Nephron progenitor cell (in vitro differentiated cells): ENCODE measurements around the gene RBMS3.
A peak's percentile ranks its signal among the peaks of the same experiment; 100 is the strongest.
"Not testable (repeated sequence)": the region's sequence is repeated elsewhere in the genome, so short reads cannot be mapped to it uniquely, and the experiment has no call there.

Experiments used
- DNase-seq: peaks from one replicate; pipeline ENCODE4 v3.0.0; 2021
- H3K27ac Mint-ChIP-seq: 2 replicates; pipeline ENCODE4 v1.8.0; 2021; ENCODE audit warnings: mild to moderate bottlenecking, moderate library complexity, mixed read lengths
- H3K27me3 Mint-ChIP-seq: 2 replicates; pipeline ENCODE4 v1.8.0; 2021; ENCODE audit warnings: mild to moderate bottlenecking, low read depth, mixed read lengths; ENCODE audit not compliant: poor library complexity
- H3K36me3 Mint-ChIP-seq: 2 replicates; pipeline ENCODE4 v1.8.0; 2021; ENCODE audit warnings: low read depth, mixed read lengths
- H3K4me1 Mint-ChIP-seq: 2 replicates; pipeline ENCODE4 v1.8.0; 2021; ENCODE audit warnings: mixed read lengths
- H3K4me3 Mint-ChIP-seq: 2 replicates; pipeline ENCODE4 v1.8.0; 2021; ENCODE audit warnings: mild to moderate bottlenecking, moderate library complexity, mixed read lengths
- H3K9me3 Mint-ChIP-seq: 2 replicates; pipeline ENCODE4 v1.8.0; 2021; ENCODE audit warnings: mild to moderate bottlenecking, moderate library complexity, mixed read lengths
- CTCF ChIP-seq: fragments of 200-600 bp; sonication (generic); IDR thresholded peaks from 2 replicates; pipeline ENCODE4 v1.5.0; 2021; ENCODE audit warnings: antibody characterized with exemption

The RBMS3 gene

GRCh38 chr3:29280404-29281093 is at the start of gene RBMS3:
TSS of gene RBMS3 (plus strand) at chr3:29281071.
- Mint-ChIP-seq H3K9me3 (no peaks in the 10 kb centered on the region), H3K27me3 (no peaks in the 10 kb centered on the region), H3K4me3 (peak within 1 kb of the TSS; percentile 93), H3K4me1 (peaks cover 73% of the 10 kb centered on the region), H3K36me3 (no peaks in the 10 kb centered on the region), H3K27ac (peak within 1 kb of the TSS; percentile 99)
- DNase-seq = peak; percentile 70
- TF ChIP-seq CTCF = peak; percentile 9

DNA sequence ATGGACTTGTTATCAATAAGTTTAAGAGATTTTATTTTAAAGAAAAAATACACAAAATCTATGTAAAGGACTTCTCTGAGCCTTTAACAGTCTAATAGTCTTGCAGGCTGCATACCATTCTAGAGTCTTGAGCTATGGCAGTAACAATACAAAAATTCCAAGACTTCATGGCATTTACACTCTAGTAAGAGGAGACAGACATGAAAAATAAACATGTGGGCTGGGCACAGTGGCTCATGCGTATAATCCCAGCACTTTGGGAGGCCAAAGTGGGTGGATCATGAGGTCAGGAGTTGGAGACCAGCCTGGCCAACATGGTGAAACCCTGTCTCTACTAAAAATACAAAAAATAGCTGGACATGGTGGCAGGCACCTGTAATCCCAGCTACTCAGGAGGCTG is 47.7 kb upstream of the RBMS3 start:
- H3K4me1 Mint-ChIP-seq, H3K9me3 Mint-ChIP-seq, H3K27ac Mint-ChIP-seq, DNase-seq, H3K36me3 Mint-ChIP-seq, H3K27me3 Mint-ChIP-seq, H3K4me3 Mint-ChIP-seq: not testable (repeated sequence)

- H3K4me3 Mint-ChIP-seq = no peak overlapping the region
- H3K27ac Mint-ChIP-seq = no peak overlapping the region
- TF ChIP-seq CTCF = no peak
- peaks cover 2% of the 10 kb centered on the region for H3K27me3 Mint-ChIP-seq
- DNase-seq = no peak
- peaks cover 8% of the 10 kb centered on the region for H3K4me1 Mint-ChIP-seq
- H3K36me3 Mint-ChIP-seq = peaks cover under 1% of the 10 kb centered on the region
- H3K9me3 Mint-ChIP-seq = peaks cover 8% of the 10 kb centered on the region
Observed at GRCh38 chr3:29236146-29236840, 44.6 kb upstream of the RBMS3 start.

- Mint-ChIP-seq H3K4me3 (no peak overlapping the region), H3K4me1 (peaks cover 8% of the 10 kb centered on the region), H3K36me3 (peaks cover 5% of the 10 kb centered on the region), H3K27me3 (peaks cover 3% of the 10 kb centered on the region), H3K27ac (no peak overlapping the region), H3K9me3 (peaks cover 14% of the 10 kb centered on the region)
- no peak for TF ChIP-seq CTCF
- DNase-seq = no peak
Observed at GRCh38 chr3:29239376-29239775, 41.5 kb upstream of the RBMS3 start.

DNA sequence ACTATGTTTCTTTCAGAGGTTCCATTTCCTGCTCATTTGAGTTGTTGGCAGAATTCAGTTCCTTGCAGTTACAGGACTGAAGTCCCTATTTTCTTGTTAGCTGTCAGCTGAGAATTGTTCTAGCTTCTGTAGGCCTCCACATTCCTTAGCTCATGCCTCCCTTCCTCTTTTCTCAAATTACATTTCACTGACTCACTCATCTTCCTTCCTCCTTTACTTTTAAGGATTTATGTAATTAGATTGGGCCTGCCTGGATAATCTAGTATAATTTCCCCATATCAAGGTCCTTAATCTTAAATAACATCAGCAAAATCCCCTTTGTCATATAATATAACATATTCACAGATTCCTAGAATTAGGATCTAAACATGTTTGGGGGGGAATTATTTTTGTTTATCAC is 40.6 kb upstream of the RBMS3 start:
- peak overlapping the region; percentile 68 for H3K27ac Mint-ChIP-seq
- no peak for DNase-seq
- peaks cover 5% of the 10 kb centered on the region for H3K36me3 Mint-ChIP-seq
- no peak overlapping the region for H3K4me3 Mint-ChIP-seq
- H3K4me1 Mint-ChIP-seq = peaks cover 8% of the 10 kb centered on the region
- no peak for TF ChIP-seq CTCF
- H3K27me3 Mint-ChIP-seq = peaks cover 3% of the 10 kb centered on the region
- H3K9me3 Mint-ChIP-seq = peaks cover 14% of the 10 kb centered on the region

DNA sequence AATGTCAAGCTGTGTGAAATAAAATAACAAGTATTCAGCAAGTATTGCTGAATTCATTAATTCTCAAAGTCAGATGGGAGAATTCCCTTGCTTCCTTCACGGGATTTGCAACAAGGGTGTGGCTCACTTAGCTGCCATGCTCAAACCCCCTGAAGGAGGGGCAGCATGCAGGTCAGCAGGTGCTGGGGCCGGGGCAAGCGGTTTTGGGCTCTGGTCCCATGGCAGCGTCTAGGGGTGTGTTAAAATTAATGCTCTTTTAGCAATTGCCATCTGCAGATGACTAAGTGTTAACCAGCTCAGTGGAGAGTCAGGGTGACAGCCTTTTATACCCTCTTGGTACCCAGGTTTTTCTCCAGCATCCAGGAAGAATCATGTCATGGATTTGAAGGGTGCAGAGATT is 40.0 kb upstream of the RBMS3 start:
- H3K27ac Mint-ChIP-seq = no peak overlapping the region
- H3K27me3 Mint-ChIP-seq = peaks cover 3% of the 10 kb centered on the region
- peaks cover 14% of the 10 kb centered on the region for H3K9me3 Mint-ChIP-seq
- TF ChIP-seq CTCF = no peak
- H3K4me1 Mint-ChIP-seq = peaks cover 8% of the 10 kb centered on the region
- H3K4me3 Mint-ChIP-seq = no peak overlapping the region
- peaks cover 5% of the 10 kb centered on the region for H3K36me3 Mint-ChIP-seq
- no peak for DNase-seq
